NCI-H1092 treated with DMSO at 0.1 percent for 48 hours (cell line): ENCODE results near the gene DELE1.
A peak's percentile ranks its signal among the peaks of the same experiment; 100 is the strongest.
"Not testable (repeated sequence)": the region's sequence is repeated elsewhere in the genome, so short reads cannot be mapped to it uniquely, and the experiment has no call there.

Experiments
- DNase-seq: peaks from one replicate; lab custom pipeline; 2025; lab: John Stamatoyannopoulos, UW

The DELE1 gene

GRCh38 chr5:141883892-141884318 is 39.8 kb upstream of the DELE1 start:
- DNase-seq, result no peak

DNA sequence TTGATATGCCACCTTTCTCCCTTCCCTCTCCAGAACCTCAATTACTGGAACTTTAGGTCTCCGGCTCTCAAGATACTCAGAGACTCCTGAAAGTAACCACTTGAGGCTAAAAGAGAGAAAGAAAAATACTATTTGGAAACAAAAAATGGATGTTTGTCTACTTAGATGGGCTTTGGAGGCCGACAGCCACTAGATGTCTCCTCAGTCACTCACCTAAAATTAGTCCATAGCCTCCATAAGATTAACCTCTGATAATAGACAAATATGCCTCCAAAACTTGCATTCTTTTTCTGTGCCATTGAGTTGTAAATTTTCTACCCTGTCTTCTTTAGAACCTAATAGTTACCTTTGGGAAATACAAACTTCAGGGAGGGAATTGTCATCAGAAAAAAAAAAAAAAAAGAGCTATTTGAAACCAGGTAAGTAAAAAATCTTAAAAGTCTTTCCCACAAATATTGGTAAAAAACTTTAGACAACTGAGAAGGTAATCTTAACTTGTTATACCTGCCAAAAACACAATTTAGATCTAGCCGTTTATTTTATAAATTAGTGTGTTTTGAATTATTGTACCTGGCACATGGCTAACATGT is 34.3 kb upstream of the DELE1 start:
- DNase-seq, result no peak

DNA sequence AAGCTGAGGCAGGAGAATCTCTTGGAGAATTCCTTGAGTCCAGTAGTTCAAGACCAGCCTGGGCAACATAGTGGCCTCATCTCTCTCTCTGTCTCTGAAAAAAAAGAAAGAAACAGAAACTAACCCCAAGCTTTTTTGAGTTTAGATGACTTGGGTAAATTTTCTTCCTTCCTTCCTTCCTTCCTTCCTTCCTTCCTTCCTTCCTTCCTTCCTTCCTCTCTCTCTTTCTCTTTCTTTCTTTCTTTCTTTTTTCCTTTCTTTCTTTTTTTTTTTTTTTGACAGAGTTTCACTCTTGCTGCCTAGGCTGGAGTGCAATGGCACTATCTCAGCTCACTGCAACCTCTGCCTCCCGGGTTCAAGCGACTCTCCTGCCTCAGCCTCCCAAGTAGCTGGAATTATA is 33.2 kb upstream of the DELE1 start:
- DNase-seq, result not testable (repeated sequence)

- DNase-seq, result no peak
Measured at GRCh38 chr5:141897425-141897824, 26.2 kb upstream of the DELE1 start.

GRCh38 chr5:141898448-141899049 is 25.1 kb upstream of the DELE1 start:
- DNase-seq, result no peak

- DNase-seq, result no peak
Measured at GRCh38 chr5:141902015-141902814, 21.5 kb upstream of the DELE1 start.

DNA sequence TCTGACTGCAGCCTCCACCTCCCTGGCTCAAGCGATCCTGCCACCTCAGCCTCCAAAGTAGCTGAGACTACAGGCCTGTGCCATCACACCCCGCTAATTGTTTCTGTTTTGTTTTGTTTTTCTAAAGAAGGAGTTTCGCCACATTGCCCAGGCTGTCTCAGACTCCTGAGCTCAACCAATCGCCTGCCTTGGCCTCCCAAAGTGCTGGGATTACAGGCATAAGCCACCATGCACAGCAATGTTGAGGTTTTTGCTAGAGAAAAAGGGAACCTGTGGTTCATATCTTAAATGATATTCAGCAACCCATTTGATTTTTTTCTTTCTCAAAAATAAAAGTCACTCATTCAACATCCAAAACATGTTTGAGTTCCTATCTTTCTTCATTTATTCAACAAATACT is 20.4 kb upstream of the DELE1 start:
- DNase-seq, result no peak

DNA sequence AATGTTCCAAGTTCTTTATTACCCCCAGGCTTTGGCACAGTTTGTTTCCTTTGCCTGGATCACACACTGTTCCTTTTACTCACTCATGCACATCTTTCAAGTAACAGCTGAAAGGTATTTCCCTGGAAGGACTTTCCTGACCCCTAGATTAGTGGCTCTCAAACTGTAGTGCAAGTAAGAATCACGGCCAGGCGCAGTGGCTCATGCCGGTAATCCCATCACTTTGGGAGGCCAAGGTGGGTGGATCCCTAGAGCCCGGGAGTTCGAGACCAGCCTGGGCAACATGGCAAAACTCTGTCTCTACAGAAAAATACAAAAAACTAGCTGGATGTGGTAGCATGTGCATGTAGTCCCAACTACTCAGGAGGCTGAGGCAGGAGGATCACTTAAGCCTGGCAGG is 19.1 kb upstream of the DELE1 start:
- no peak for DNase-seq

DNA sequence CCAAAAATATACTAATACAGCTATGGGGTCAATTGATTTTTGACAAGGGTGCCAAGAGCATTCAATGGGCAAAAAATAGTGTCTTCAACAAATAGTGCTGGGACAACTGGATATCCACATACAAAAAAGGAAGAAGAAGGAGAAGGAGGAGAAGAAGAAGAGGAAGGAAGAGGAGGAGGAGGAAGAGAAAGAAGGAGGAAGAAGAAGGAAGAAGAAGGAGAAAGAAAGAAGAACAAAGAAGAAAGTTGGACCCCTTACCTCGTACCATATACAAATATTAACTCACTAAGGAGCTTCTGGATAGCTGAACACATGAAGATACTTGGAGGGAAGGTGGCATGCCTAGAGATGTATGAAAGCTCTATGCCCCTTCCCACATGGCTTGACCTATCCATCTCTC is 17.2 kb upstream of the DELE1 start:
- DNase-seq, result no peak

DNA sequence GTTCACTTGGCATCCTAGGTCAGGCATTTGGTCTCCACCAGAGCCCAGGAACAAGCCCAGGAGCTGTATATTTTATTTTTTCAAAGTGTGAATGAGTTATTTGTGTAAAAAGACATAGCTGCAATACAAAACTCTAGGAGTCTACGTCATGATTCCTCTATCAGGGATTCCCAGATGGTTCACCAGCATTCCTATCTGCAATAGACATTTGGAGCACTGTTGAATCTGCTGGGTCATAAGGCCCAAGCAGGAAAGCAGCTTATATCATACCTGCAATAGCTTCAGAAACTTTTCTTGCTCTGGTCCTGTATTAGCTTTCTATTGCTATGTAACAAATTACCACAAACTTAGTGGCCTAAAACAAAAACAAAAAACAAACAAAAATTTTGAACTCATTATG is 16.7 kb upstream of the DELE1 start:
- DNase-seq, result no peak

DNA sequence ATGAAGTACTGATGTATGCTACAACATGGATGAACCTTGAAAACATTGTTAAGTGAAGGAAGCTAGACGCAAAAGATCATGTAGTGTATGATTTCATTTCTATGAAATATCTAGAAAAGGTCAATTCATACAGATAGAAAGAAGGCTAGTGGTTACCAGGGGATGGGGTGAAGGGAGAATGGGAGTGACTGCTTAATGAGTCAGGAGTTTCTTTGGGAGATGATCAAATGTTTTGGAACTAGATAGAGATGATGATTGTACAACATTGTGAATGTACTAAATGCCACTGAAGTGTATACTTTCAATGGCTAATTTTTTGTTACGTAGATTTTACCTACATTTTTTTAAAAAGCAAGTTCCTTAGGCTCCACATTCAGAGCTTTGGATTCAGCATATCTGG is 14.9 kb upstream of the DELE1 start:
- no peak for DNase-seq

DNA sequence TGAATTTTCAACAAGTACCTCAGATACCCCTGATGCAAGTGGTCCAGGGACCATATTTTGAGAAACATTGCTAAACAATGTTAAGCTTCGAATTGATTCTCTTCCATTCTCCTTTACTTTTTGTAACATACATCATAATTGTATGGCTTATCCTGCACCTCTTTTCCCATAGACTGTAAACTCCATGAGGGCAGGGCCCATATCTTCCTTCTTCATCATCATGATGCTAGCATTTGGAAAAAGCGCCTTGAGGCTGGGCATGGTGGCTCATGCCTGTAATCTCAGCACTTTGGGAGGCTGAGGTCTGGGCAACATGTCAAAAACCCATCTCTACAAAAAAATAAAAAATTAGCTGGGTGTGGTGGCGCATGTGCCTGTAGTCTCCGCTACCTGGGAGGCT is 14.5 kb upstream of the DELE1 start:
- no peak for DNase-seq

- no peak for DNase-seq
Measured at GRCh38 chr5:141910271-141910673, 13.4 kb upstream of the DELE1 start.

DNA sequence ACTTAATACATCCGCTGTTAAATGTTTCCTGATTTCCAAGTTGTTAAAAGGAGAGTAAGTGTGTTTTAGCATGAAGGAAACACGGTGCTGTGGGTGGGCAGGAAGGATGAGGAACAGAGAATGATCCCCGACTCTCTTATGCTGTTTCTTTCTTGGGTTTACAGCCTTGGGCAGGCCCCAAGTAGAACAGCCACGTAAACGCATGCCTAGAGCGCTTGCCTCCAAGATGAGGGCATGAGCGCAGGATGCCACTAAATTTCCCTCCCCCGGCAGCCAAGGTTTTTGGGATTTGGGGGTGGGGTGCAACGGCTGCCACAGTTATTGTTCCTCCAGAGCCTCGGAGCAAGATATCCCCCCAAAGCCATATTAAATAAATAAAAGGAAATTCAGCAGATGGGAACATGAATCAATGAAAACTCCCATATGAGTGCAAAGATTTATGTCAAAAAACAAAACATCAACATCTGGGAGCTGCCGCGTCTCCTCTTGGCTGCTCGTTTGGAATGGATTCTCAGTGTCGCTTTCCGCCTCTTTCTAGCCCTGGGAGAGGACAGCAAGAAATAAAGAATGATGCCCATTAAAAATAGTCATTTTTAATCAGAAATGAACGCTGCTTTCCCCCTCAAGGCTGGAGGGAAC is 10.0 kb upstream of the DELE1 start:
- DNase-seq, result no peak

DNA sequence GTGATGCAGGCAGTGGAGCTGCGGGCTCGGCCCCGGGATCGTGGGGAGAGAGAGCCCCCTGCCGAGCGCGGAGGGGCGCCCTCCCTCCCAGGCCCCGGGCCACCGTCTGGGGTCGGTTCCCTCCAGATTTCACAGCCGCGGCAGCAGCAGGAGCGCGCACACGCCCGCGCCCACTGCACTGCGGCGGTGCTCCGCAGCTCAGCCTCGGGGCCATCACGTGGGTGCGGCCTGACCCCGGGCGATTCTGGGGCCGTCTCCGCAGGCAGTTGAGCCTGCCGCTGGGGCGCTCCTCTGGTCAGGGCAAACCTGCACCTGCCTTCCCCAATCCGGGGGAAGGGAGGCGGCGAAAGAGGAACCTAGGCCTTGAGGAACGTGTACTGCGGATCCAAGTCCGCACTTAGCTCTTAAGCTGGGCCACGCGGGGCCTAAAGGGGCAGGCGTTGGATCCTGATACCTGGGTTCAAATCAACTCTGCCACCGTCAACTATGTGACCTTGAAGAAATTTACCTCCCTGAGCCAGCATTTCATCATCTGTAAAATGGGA is 9.4 kb upstream of the DELE1 start:
- DNase-seq, result peak; percentile 27

- DNase-seq, result no peak
Measured at GRCh38 chr5:141914797-141915196, 8.9 kb upstream of the DELE1 start.

DNA sequence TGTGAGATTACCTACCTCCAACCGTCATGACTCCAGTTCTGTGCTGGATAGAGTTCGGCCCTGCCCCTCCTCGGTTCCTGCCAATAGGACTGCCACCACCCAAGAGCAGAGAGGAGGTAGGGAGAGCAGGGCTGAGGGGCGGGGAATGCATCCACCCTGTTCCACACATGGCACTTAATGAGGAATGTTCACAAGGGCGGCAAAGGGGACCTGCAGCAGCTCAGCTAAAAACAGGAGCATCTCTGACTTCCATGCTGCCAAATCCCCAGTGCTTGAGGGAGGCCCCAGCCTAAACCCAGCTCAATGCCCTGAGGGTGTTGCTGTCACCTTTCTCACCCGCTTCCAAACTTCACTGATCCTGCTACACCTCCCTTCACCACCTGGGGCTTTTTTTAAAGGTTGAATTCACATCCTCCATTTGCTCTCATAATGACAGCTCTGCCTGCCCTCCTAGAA is 7.8 kb upstream of the DELE1 start:
- DNase-seq, result no peak

DNA sequence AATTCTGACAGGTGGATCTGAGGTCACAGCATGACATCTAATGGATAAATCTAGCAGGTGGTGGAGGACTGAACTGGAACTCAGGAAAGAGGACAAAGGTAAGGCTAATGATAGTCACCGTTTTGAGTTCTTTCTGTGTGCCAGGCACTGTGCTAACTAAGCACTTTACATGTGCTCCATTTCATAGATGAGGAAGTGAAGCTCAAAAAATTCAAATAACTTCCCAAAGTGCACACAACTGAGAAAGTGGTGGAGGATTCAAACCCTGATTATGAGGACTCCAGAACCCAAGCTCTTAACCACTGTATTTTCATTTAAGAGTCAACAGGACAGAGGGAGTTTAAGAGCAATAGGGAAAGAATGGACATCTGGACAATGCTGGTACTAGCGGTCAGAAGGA is 7.1 kb upstream of the DELE1 start:
- no peak for DNase-seq

DNA sequence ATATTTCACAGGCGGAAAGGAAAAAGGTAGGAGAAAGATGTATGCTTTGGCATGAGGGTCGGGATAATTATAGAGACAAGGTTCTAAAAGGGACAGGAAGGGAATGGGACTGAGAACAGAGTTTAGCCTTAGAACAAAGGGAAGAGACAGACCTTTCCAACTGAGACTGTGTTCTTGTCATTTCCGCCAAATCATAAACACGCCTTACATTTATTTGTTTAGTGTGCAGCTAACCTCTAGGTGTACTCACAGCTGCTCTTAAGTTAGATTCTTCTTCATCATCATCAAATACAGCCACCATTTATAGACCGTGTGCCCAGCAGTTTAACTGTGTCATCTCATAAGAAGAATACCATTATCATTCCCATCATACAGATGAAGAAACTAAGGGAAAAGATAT is 5.9 kb upstream of the DELE1 start:
- no peak for DNase-seq

DNA sequence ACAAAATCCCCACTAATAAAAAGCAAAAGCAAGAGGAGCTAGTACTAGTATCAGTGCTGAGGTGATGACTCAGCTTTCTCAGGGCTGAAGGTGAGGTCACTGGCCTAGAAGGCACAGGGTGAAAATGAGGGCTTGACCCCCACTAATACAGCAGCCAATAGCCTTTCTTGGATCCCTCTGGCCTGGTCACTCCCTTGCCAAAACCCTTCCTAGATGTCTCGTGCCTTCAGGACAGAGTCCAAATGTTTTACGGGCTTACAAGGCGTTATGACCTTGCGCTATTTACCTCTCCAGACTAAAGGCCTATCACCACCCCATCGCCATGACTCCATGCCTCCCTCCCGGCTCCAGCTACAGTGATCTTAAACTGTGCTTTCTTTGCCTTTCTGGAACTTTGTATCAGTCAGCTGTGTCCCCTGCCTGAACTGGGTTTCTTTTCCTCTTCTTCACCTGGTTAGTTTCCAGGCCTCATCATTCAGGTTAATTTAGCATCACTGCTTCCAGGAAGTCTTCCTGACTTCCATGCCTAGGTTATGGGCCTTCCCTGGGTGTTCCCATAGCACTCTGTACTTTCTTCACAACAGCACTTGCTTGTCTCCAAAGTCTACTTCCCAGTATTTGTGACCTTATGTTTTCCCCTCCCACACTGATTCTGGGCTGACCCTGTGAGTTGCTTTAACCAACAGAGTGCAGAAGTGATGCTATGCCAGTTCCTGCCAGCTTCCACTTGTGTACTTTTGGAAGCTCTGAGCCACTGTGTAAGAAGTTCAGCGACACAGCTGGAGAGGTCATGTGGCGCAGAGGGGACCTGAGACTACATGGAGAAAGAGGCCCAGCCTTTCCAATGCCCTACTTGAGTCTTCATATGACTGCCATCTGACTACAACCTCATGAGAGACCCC is 4.2 kb upstream of the DELE1 start:
- no peak for DNase-seq

- DNase-seq, result no peak
Measured at GRCh38 chr5:141920771-141921170, 2.9 kb upstream of the DELE1 start.
